HL-60 (cell line): Measurements from ENCODE around the gene SFI1.
"Not testable (repeated sequence)": the region's sequence is repeated elsewhere in the genome, so short reads cannot be mapped to it uniquely, and the experiment has no call there.

Source experiments
- CTCF ChIP-seq: IDR thresholded peaks from one replicate; pipeline ENCODE4 v1.5.1; 2011; ENCODE audit warnings: low read length, control low read depth, inconsistent platforms; ENCODE audit not compliant: insufficient read depth
- POLR2AphosphoS5 ChIP-seq: IDR thresholded peaks from 2 replicates; pipeline ENCODE4 v1.6.1; 2012; ENCODE audit warnings: low read depth
- SPI1 ChIP-seq: IDR thresholded peaks from 2 replicates; pipeline ENCODE4 v1.6.1; 2012; ENCODE audit warnings: low read depth, mild to moderate bottlenecking, borderline replicate concordance
- TF ChIP-seq, protein P1 (sequence below): IDR thresholded peaks from 2 replicates; pipeline ENCODE4 v1.6.1; 2012; ENCODE audit warnings: low read depth; ENCODE audit not compliant: insufficient replicate concordance

- TF ChIP-seq POLR2AphosphoS5, CTCF, SPI1: not testable (repeated sequence)
- TF ChIP-seq, protein P1, sequence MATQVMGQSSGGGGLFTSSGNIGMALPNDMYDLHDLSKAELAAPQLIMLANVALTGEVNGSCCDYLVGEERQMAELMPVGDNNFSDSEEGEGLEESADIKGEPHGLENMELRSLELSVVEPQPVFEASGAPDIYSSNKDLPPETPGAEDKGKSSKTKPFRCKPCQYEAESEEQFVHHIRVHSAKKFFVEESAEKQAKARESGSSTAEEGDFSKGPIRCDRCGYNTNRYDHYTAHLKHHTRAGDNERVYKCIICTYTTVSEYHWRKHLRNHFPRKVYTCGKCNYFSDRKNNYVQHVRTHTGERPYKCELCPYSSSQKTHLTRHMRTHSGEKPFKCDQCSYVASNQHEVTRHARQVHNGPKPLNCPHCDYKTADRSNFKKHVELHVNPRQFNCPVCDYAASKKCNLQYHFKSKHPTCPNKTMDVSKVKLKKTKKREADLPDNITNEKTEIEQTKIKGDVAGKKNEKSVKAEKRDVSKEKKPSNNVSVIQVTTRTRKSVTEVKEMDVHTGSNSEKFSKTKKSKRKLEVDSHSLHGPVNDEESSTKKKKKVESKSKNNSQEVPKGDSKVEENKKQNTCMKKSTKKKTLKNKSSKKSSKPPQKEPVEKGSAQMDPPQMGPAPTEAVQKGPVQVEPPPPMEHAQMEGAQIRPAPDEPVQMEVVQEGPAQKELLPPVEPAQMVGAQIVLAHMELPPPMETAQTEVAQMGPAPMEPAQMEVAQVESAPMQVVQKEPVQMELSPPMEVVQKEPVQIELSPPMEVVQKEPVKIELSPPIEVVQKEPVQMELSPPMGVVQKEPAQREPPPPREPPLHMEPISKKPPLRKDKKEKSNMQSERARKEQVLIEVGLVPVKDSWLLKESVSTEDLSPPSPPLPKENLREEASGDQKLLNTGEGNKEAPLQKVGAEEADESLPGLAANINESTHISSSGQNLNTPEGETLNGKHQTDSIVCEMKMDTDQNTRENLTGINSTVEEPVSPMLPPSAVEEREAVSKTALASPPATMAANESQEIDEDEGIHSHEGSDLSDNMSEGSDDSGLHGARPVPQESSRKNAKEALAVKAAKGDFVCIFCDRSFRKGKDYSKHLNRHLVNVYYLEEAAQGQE, result not testable (repeated sequence)
These were observed 3.0 kb upstream of the SFI1 start for GRCh38 chr22:31493355-31493754.
